Amygdala (tissue), 56 donors: Measurements from ENCODE around the gene HES4.
"Not testable (repeated sequence)": the region's sequence is repeated elsewhere in the genome, so short reads cannot be mapped to it uniquely, and the experiment has no call there.

Experiments used
- DNase-seq, 56 donors: peaks; one replicate each; lab custom pipeline; 2025; lab: John Stamatoyannopoulos, UW

HES4 gene

DNA sequence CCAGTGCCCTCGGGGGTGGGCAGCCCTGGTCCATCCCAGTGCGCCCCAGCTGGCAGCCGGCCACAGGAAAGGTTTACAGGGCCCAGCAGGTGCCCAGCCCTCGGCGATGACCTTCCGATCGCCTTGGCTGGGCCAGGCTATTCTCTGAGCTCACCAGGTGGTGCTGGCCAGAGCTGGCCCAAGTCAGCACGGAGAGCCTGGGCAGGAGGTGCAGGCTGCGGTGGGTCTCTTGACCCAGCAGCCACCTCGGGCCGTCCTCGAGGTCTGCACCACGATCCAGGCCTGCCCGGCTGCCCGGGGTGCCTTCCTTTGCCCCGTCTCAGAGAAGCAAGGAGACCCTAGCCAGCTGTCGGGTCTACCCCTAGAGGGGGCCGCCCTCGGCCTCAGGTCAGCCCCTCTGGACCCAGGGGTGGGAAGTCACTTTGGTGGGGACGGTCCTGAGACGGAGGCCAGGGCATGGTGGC is 18.4 kb downstream of the HES4 start:
- no peak for DNase-seq

DNA sequence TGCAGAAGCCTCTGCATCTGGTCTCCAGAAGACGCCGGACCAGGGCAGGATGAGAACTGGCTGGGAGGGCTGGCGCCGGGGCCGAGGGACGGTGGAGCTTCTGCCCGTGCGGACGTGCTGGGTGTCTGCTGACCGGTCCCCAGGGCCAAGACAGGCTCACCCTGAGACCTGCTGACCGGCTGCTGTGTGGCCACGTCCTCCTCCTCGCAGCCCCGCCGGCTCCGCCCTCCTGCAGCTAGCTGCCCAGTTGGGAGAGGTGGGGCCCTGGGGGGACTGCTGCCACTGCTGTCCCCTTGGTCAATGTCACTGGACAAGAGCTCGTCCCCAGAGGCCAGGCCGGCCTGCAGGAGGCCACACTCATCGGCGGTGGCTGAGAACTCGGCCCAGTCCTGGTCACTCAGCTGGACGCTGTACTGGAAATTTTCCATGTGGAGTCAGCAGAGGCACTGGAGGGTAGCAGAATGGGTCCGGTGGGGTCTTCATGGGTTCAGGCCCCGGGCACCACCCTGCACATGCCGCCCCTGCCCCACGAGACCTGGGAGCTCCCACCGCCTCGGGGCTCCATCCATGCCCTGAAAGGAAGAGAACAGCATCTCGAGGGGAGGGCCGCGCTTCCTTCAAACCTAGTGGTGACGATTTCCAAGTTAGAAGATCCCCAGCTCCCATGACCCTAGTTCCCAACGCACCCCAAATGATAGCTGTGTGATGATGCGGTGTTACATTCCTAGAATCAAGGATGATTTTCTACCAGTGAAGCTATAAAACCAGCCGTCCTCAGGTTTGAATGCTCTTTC is 19.1 kb downstream of the HES4 start:
- no peak for DNase-seq

DNA sequence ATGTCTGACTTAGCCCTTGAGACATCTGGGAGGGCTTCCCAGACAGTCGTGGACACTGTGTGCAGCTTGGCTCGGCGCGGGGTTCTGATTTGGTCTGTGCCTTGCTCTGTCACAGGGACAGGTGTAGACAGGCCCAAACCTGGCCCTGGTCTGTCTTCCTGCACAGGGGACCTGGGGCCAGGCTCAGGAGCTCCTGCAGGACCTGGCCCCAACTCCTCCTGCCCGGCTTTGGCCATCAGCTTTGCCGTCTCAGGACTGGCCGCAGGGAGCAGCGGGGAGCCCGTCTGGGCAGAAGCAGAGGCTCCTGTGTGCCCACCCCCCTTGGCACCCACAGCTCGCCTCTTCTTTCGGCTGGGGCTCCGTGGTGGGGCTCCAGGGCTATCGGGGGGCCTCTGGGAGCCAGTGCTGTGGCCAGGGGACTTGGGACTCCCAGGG is 19.7 kb downstream of the HES4 start:
- DNase-seq = no peak

DNA sequence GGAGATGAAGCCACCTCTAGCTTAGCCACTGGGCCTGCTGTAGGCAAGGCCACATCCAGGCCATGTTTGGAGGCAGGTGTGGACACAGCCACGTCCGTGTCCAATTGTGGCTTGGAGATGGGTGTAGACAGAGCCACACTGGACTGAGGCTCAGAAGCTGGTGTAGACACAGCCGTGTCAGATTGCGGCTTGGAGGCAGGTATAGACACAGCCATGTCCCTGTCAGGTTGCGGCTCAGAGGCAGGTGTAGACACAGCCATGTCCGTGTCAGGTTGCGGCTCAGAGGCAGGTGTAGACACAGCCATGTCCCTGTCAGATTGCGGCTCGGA is 20.2 kb downstream of the HES4 start:
- no peak for DNase-seq

DNA sequence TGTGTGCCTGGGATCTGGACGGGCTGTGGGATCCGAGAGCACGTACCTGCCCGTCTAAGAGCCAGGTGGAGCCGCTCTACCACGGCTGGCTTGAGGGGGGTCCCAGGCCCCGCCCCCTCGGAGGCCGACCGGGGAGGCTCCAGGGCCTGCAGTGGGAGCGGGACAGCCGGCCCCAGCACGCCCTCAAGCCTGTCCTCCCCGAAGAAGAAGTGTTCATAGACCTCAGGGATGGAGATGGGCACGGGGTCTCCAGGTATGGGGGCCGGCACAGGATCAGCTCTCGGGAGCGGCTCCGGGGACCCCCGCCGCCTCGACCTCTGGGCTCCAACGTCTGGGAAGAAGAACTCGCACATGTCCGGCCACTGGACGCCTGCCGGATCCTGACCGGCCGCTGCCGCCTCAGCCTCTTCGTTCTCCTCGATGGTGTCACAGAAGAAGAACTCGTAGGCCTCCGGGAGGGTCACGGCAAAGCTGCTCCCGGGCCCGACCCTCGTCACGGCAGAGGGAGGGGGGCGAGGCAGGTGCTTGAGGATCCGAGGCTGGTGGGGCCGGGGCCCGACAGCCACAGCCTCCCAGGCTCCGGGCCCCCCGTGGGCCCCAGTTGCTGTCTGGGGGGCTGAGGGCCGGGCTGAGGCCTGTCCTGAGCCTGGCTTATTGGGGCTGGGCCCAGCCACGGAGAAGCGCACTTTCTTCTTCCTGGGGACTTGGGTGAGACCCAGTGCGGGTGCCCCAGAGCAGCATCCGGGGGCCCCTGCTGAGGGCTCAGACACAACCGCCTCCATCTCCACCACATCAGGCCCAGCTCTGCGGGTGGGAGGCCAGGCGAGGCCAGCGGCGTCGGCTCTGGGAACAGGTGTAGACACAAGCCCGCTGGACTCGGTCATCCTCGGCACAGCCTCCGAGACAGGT is 20.8 kb downstream of the HES4 start:
- no peak for DNase-seq

DNA sequence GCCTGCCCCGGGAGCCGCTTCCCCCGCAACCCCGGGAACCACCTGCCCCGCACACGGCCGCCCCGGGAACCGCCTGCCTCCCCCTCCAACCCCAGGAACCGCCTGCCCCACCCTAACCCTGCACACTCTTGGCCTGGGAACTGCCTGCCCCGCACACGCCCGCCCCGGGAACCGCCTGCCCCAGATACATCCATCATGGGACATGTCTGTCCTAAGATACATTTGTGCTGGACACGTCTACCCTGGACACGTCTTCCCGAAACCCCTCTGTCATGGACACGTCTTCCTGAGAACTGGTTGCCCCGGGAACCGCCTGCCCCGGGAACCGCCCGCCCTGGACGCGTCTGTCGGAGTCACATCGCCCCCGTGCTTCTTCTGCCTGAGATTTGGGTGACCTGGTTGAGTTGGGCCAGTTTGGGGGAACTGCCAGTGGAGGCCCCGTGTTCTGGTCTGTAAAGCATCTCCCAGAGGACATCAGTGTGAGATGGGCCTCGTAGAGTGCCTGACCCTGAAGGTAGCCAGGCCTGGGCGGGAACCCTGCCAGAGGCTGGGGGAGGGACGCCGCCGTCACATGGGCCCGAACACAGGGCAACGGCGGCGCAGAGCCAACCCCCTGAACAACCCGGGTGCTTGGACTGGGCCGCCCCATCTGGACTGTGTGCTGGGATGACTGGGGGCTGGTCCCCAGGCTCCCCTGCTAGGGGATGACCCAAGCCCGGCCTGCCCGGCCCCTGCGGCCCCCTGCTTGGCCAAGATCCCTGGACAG is 21.6 kb downstream of the HES4 start:
- no peak for DNase-seq

DNA sequence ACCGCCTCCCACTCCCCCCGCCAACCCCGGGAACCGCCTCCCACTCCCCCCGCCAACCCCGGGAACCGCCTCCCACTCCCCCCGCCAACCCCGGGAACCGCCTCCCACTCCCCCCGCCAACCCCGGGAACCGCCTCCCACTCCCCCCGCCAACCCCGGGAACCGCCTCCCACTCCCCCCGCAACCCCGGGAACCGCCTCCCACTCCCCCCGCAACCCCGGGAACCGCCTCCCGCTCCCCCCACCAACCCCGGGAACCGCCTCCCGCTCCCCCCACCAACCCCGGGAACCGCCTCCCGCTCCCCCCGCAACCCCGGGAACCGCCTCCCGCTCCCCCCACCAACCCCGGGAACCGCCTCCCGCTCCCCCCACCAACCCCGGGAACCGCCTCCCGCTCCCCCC is 23.1 kb downstream of the HES4 start:
- DNase-seq = not testable (repeated sequence)

DNA sequence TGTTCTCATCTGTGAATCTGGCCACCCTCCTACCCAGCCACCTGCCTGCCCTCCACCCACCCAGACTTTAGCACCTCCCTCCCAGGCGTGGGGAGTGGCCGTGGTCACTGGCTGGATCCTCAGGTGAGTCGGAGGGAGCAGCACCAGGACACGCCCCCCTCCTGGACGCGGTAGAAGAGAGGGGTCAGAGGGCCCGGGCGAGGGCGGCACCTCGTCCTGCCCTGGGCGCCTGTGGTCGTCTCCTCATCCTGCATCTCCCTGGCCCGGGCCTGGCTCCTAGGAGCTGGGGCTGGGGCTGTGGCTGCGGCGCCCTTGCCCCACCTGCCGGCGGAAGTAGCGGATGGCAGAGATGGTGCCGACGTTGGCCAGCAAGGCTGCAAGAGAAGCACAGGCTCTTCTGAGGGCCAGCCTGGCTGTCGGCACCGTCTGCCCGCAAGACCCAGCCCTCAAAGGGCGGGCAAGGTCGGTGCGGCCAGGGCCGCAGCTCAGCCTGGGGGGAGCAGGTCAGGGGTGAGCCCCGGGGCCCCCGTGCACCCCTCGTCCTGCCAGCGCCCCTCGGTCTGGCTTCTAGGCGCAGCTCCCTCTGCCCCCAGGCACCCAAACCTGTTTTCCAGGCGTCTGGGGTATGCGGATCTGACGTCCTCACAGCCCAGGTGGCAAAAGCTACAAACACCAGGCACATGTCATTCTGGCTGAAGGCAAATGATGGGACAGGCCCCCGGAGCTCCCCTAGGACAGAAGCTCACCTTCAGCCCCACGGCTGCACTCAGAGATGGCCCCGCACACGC is 23.8 kb downstream of the HES4 start:
- peak in 8 of 56 donors; percentile 13 to 59 (median 23) for DNase-seq

DNA sequence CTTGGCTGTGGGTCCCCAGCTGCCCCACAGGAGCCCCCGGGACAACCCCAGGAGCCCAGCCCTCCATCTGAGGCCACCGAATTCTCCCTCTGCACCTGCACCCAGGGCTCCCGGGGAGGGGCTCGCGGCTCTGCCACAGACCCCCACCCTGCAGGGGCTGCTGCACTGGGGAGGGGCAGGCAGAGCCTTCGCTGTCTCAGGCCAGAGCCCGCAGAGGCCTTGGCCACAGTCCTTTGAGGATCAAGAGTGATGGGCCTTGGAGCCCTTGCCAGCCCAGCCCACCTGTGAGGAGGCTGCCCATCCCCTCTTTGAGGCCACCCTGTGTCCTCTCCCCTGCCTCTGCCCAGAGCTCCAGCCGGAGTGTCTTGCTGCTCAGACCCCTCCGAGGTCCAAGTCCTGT is 24.5 kb downstream of the HES4 start:
- no peak for DNase-seq

DNA sequence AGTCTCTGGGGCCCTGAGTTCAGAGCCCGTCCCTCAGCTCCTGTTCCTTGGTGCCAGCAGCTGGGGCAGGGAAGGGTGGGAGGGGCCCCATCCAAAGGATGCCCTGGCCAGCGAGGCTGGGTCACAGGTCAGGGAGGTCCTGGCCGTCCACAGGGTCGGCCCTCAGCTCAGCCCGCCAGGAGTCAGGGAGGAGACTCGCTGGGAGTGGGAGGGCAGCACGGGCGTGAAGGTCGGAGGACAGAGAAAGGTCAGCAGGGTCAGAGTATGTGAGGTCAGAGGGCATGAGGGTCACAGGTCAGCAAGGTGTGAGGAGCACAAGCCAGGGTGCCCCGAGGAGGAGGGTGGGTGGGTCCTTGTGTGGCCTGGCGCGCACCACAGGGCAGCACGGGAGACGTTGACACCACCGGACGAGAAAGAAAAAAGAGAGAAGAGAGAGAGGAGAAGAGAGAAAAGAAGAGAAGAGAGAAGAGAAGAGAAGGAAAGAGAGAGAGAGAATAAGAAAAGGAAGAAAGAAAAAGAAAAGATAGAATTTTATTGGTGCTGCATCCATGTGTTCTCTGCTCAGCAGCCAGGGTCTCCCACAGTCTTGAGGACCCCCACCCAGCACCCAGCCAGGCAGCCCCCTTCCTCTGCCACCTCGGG is 25.1 kb downstream of the HES4 start:
- DNase-seq = no peak

DNA sequence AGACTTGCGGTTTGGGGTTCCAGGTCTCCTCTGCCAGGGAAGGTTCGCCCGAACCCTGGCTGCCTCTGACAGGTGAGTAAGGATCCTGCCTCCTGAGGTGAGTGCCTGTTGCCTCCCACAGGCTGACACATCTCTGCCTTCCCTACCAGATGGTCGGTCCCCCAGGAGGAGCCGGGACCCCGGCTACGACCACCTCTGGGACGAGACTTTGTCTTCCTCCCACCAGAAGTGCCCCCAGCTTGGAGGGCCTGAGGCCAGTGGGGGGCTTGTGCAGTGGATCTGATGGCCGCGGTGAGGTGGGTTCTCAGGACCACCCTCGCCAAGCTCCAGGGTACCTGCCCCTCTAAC is 25.6 kb downstream of the HES4 start:
- DNase-seq = no peak

DNA sequence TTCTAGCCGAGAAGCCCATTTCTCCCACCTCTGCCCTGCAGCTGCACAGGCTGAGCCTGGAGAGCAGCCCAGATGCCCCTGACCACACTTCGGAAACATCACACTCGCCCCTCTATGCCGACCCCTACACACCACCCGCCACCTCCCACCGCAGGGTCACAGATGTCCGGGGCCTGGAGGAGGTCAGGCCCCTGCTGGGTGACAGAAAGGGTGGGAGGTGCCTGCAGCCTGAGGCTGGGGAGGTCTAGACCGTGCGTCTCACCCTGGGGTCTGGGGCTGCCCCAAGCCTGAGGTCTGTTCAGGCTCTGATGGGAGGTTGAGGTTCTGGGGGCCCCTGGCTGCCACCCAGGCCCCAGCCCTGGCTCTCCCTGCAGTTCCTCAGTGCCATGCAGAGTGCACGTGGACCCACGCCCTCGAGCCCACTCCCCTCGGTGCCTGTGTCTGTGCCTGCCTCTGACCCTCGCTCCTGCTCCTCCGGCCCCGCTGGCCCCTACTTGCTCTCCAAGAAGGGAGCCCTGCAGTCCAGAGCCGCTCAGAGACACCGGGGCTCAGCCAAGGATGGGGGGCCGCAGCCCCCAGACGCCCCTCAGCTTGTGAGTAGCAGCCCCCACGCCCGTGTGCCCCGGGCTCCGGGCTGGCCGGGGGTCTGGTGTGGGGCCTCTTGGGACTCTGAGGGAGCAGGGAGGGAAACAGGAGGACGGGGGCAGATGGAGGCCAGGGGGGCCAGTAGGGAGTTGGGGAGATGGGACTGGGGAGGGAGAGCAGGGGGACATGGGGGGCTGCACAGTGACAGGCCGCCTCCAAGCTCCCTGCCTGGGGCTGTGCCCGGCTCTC is 26.2 kb downstream of the HES4 start:
- DNase-seq = no peak

DNA sequence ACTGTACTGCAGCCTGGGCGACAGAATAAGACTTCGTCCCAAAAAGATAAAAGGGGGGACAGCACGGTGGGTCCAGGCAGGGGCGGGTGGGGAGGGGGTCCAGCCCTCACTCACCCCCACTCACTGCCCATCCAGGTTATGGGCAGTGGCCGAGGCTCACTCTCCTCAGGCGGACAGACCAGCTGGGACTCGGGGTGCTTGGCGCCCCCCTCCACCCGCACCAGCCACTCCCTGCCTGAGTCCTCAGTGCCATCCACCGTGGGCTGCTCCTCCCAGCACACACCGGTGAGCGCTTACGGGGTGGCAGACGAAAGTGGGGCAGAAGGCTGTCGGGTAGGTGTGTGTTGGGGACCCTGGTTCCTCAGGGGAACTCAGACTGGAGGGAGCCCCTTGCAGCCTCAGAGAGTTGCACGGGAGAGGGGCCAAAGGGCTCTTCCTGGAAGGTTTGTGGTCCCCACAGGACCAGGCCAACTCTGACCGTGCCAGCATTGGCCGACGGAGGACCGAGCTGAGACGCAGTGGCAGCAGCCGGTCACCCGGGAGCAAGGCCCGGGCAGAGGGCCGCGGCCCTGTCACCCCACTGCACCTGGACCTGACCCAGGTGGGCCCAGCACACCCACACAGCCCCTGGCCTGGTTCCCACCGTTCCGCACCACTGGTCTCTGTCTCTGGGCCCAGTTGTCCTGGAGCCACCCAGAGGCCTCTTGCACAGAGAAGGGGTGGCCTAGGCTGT is 27.0 kb downstream of the HES4 start:
- no peak for DNase-seq

DNA sequence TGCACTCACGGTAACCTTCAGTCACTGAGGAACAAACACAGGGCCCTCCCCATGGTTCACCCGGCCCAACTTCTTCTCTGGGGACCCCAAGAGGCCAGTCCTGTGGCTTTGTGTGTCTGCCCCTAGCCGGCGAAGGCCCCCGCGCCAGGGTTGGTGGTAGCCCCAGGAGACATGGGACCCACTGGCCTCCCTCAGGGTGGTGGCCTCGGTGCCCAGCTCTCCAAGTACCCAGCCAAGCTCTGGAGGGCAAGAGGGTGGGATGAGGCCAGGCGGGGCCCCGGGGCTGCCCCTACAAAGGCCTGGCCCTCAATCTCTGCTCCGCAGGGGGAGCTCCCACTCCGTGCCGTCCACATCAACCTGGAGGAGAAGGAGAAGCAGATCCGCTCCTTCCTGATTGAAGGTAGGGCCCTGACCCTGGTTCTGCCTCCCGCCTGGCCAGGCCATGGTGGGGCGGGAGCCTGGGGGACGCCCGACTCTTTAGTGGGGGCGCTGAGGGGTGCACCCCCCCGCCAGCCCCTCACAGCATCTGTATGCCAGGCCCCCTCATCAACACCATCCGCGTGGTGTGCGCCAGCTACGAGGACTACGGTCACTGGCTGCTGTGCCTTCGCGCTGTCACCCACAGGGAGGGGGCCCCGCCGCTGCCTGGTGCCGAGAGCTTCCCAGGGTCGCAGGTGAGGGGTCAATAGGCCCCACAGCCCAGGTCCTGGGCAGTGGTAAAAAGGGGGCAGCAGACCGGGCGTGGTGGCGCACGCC is 28.0 kb downstream of the HES4 start:
- no peak for DNase-seq

DNA sequence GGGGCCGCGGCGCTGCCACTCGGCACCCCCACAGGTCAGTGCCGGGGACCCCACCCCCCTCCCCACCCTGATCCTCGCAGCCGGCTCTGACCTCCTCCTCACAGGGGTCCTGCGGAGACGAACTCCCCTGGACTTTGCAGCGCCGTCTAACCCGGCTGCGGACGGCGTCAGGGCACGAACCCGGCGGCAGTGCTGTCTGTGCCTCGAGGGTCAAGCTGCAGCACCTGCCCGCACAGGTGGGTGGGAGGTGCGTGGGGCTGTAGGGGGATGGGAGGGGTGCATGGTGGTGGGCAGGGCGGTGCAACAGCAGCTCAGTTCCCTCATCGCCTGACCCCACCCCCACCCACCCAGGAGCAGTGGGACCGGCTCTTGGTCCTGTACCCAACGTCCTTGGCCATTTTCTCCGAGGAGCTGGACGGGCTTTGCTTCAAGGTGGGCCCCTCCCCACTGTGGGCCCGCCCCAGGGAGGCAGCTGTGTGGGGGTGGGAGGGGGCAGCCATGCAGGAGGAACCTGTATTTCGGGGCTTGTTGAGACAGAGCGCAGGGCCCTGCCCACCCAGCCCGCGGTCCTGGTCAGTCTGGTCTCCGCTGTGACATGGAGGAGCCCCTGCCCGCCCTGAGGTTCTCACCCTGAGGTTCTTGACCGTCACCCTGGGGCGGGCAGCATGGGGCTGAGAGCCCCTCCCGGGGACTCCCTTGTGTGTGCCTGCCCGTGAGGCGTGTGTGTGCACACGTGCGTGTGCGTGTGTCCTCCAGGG is 28.7 kb downstream of the HES4 start:
- no peak for DNase-seq

DNA sequence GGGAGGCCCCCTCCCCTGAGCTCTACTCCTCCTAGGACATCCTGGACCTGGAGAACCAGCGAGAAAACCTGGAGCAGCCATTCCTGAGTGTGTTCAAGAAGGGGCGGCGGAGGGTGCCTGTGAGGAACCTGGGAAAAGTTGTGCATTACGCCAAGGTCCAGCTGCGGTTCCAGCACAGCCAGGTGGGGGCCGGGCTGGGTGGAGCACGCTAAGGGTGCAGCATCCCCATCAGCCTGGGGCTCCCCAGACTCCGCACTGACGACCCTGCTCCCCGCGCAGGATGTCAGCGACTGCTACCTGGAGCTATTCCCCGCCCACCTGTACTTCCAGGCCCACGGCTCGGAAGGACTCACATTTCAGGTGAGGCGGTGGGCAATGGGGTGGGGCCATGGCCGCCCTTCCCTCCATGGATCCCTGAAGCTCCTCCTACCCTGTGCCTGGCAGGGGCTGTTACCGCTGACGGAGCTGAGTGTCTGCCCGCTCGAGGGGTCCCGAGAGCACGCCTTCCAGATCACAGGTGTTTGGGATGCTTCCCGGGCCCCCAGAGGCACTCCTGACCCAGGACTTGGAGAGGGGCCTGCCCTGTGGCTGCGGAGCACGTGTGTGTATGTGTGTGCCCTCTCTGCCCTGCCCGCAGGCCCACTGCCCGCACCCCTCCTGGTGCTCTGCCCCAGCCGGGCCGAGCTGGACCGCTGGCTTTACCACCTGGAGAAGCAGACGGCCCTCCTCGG is 29.5 kb downstream of the HES4 start:
- no peak for DNase-seq
